Measurements from ENCODE around the gene RAB24.

Gene RAB24

DNA sequence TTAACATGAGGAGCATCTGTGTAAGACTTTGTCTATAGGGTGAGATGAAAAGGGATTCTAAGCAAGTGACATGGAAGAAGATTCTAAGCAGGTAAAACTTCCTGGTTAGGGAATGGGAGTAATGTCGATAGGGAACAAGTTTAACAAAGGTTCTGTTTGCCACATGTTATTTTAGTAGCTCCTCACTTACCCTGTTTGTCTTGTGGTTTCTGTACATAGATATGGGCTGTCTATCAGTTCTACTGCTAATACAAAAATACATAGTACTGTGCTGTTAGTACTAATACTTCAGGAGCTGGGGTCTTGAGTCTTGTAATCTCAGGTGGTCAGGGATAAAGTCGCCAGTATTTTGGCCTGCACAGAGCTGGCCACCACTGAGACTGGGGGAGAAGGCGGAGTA, 32.9 kb downstream of the RAB24 start:
- H3K27me3 ChIP-seq, result no peaks in the 10 kb centered on the region
- H3K4me1 ChIP-seq (ENCODE audit: control insufficient read depth in 1 of 2, insufficient read depth in 1 of 2, low read depth in 1 of 2, low read length in 1 of 2), result no peaks in the 10 kb centered on the region
- no peaks in the 10 kb centered on the region for H3K9me3 ChIP-seq
- H3K36me3 ChIP-seq, result peaks cover 91% of the 10 kb centered on the region
- TF ChIP-seq, protein P1, sequence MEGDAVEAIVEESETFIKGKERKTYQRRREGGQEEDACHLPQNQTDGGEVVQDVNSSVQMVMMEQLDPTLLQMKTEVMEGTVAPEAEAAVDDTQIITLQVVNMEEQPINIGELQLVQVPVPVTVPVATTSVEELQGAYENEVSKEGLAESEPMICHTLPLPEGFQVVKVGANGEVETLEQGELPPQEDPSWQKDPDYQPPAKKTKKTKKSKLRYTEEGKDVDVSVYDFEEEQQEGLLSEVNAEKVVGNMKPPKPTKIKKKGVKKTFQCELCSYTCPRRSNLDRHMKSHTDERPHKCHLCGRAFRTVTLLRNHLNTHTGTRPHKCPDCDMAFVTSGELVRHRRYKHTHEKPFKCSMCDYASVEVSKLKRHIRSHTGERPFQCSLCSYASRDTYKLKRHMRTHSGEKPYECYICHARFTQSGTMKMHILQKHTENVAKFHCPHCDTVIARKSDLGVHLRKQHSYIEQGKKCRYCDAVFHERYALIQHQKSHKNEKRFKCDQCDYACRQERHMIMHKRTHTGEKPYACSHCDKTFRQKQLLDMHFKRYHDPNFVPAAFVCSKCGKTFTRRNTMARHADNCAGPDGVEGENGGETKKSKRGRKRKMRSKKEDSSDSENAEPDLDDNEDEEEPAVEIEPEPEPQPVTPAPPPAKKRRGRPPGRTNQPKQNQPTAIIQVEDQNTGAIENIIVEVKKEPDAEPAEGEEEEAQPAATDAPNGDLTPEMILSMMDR (IDR thresholded peaks at IDR 0.05), result no peak
- H3K27ac ChIP-seq, result no peak overlapping the region
- H3K4me3 ChIP-seq (ENCODE audit: low read depth in 1 of 2, low read length in 1 of 2), result no peak overlapping the region

DNA sequence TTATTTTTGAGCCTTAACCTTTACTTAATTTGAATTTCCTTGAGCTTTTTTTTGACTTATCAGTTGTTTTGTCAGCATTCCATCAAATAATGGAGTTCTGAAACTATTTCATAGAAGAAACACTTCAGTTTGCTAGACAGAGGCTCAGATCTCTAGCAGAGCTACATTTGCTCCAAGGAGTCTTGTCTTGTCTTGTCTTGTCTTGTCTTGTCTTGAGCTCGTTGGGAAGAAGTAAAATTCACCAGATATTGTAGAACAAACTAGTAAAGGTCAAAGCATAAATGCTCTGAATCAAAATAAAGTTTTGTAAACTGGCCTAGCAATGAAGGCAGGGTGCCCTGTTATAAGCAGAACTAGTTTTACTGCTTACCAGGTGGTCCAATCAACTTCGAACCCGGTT, 33.5 kb downstream of the RAB24 start:
- TF ChIP-seq, protein P1 (IDR thresholded peaks at IDR 0.05), result no peak
- Histone ChIP-seq H3K27ac (no peak overlapping the region), H3K36me3 (peaks cover 91% of the 10 kb centered on the region), H3K4me3 (ENCODE audit: low read depth in 1 of 2, low read length in 1 of 2) (no peak overlapping the region), H3K9me3 (no peaks in the 10 kb centered on the region), H3K4me1 (ENCODE audit: control insufficient read depth in 1 of 2, insufficient read depth in 1 of 2, low read depth in 1 of 2, low read length in 1 of 2) (no peaks in the 10 kb centered on the region), H3K27me3 (no peaks in the 10 kb centered on the region)

DNA sequence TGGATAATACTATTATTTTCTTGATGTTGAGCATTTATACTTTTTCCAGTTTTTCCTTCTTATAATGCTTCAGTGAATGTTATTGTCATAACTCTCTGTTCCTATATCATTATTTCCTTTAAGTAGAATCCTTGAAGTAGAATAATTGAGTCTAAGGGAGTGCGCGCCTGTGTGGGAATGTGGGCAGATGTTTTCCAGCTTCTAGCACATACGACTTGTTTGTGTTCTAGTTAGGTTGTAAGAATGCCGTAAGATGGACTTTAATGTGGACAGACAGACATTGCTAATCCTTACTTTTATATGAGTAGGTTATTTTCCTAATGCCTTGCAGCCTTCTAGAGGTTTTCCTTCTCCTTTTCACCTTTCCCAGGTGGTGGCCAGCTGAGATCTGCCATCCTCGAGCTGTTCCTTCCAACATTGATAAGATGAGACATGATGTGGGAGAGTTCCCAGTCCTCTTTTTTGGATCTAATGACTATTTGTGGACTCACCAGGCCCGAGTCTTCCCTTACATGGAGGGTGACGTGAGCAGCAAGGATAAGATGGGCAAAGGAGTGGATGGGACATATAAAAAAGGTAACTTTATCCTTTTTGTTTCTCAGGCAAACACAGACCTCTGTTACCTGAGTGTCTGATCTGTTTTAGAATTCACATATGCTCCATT, 34.2 kb downstream of the RAB24 start:
- H3K4me3 ChIP-seq (ENCODE audit: low read depth in 1 of 2, low read length in 1 of 2), result no peak overlapping the region
- H3K36me3 ChIP-seq, result peaks cover 85% of the 10 kb centered on the region
- H3K9me3 ChIP-seq, result no peaks in the 10 kb centered on the region
- TF ChIP-seq, protein P1 (IDR thresholded peaks at IDR 0.05), result no peak
- H3K27ac ChIP-seq, result no peak overlapping the region
- no peaks in the 10 kb centered on the region for H3K27me3 ChIP-seq
- H3K4me1 ChIP-seq (ENCODE audit: control insufficient read depth in 1 of 2, insufficient read depth in 1 of 2, low read depth in 1 of 2, low read length in 1 of 2), result no peaks in the 10 kb centered on the region

DNA sequence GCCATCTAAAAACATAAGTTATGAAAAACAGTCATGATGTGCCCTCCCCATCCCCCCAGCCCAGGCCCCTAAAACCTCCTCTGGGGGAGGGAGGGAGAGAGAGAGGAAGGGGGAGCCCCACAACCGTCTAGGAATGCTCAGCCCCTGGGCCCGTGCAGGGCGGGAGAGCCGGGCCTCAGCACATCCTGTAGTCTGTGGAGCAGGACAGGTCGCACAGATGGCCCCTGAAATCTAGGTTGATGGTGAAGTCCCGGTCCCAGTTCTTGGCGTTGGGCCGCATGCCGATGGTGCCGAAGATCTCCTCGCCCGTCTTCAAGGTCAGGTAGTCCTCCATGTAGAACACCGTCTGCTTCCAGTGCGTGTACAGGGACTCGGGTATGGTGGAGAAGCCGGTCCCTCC, 38.1 kb downstream of the RAB24 start:
- H3K4me3 ChIP-seq (ENCODE audit: low read depth in 1 of 2, low read length in 1 of 2), result no peak overlapping the region
- H3K9me3 ChIP-seq, result no peaks in the 10 kb centered on the region
- no peak overlapping the region for H3K27ac ChIP-seq
- TF ChIP-seq, protein P1 (IDR thresholded peaks at IDR 0.05), result no peak
- no peaks in the 10 kb centered on the region for H3K4me1 ChIP-seq (ENCODE audit: control insufficient read depth in 1 of 2, insufficient read depth in 1 of 2, low read depth in 1 of 2, low read length in 1 of 2)
- peaks cover 79% of the 10 kb centered on the region for H3K36me3 ChIP-seq
- H3K27me3 ChIP-seq, result no peaks in the 10 kb centered on the region

DNA sequence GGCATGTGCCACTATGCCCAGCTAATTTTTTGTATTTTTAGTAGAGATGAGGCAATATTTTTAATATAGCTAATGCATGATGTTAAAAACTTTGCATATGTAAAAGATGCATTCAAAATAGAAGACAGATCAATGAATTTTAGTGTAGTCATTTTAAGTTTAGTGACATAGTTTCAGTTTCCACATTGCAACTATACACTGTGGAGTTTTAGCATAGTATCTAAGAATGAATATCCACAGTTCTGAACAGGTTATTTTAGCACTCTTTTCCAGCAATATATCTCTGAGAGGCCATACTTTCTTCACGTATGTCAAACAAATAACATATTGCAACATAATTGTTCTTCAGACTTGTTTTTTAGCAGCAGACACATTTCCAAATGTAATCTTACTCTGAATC, 39.3 kb downstream of the RAB24 start:
- H3K9me3 ChIP-seq, result no peaks in the 10 kb centered on the region
- TF ChIP-seq, protein P1 (IDR thresholded peaks at IDR 0.05), result no peak
- H3K4me3 ChIP-seq (ENCODE audit: low read depth in 1 of 2, low read length in 1 of 2), result no peak overlapping the region
- H3K36me3 ChIP-seq, result peaks cover 79% of the 10 kb centered on the region
- H3K27me3 ChIP-seq, result no peaks in the 10 kb centered on the region
- H3K27ac ChIP-seq, result no peak overlapping the region
- H3K4me1 ChIP-seq (ENCODE audit: control insufficient read depth in 1 of 2, insufficient read depth in 1 of 2, low read depth in 1 of 2, low read length in 1 of 2), result no peaks in the 10 kb centered on the region
